CD14-positive monocyte (primary cell): Measurements from ENCODE around the gene SLC4A3. TPM values are rescaled to one million over a fixed set of nuclear protein-coding genes. Genes with fewer than 3 reads are reported as not detected.

ENCODE experiments used
- DNase-seq, 3 donors: peaks; one replicate each; pipeline ENCODE4 v3.0.0-alpha.2; 2011 to 2022
- H2AFZ ChIP-seq: 2 replicates; pipeline ENCODE4 v1.6.0; 2012; ENCODE audit warnings: mild to moderate bottlenecking, low read depth, low read length, inconsistent platforms; ENCODE audit not compliant: insufficient read depth, poor library complexity, severe bottlenecking
- H3K27ac ChIP-seq, 2 donors: 1 replicate in 1 of 2; 2 replicates in 1 of 2; pipeline ENCODE4 v1.5.1; 2012 to 2013; ENCODE audit warnings: low read length in 2 of 2, control low read depth in 1 of 2, inconsistent platforms in 1 of 2, low read depth in 1 of 2, mild to moderate bottlenecking in 1 of 2
- H3K27me3 ChIP-seq, 2 donors: one replicate each; pipeline versions ENCODE4 v1.6.0 to v1.6.1; 2011 to 2013; ENCODE audit warnings: low read length in 2 of 2; ENCODE audit not compliant: control insufficient read depth in 2 of 2, insufficient read depth in 2 of 2
- H3K36me3 ChIP-seq, 2 donors: replicated peaks in 1 of 2; 1 replicate in 1 of 2; 2 replicates in 1 of 2; pipeline versions ENCODE4 v1.5.1 to v1.6.1; 2012 to 2013; ENCODE audit warnings: low read length in 2 of 2, control low read depth in 1 of 2, inconsistent platforms in 1 of 2, mild to moderate bottlenecking in 1 of 2; ENCODE audit not compliant: insufficient read depth in 2 of 2, control insufficient read depth in 1 of 2
- H3K4me1 ChIP-seq, 2 donors: 1 replicate in 1 of 2; 2 replicates in 1 of 2; pipeline versions ENCODE4 v1.5.1 to v1.6.1; 2012 to 2013; ENCODE audit warnings: low read length in 2 of 2, control low read depth in 1 of 2, inconsistent platforms in 1 of 2, mild to moderate bottlenecking in 1 of 2, moderate library complexity in 1 of 2; ENCODE audit not compliant: insufficient read depth in 2 of 2, control insufficient read depth in 1 of 2
- H3K4me2 ChIP-seq: replicated peaks from 2 replicates; pipeline ENCODE3; 2012; ENCODE audit warnings: low read length, moderate library complexity, mild to moderate bottlenecking; ENCODE audit not compliant: poor library complexity, severe bottlenecking; ENCODE audit errors: extremely low read depth
- H3K4me3 ChIP-seq, 3 experiments: fragments of 200-600 bp in 1 of 3; sonication (generic) in 1 of 3; replicated peaks in 1 of 3; 1 replicate in 2 of 3; 2 replicates in 1 of 3; pipeline ENCODE4 v1.5.1; 2011 to 2013; ENCODE audit warnings: low read length in 3 of 3, mild to moderate bottlenecking in 3 of 3, control low read depth in 2 of 3, low read depth in 2 of 3, inconsistent platforms in 1 of 3, moderate library complexity in 1 of 3
- H3K79me2 ChIP-seq: 2 replicates; pipeline ENCODE4 v1.6.0; 2012; ENCODE audit warnings: mild to moderate bottlenecking, control low read depth, inconsistent platforms, low read length, moderate library complexity; ENCODE audit not compliant: insufficient read depth
- H3K9ac ChIP-seq: 2 replicates; pipeline ENCODE4 v1.6.0; 2017; ENCODE audit warnings: low read length, mild to moderate bottlenecking; ENCODE audit not compliant: insufficient read depth, poor library complexity, severe bottlenecking
- H3K9me3 ChIP-seq, 2 donors: replicated peaks in 1 of 2; 1 replicate in 1 of 2; 2 replicates in 1 of 2; pipeline versions ENCODE4 v1.5.1 to v1.6.1; 2012 to 2013; ENCODE audit warnings: low read length in 2 of 2, control low read depth in 1 of 2; ENCODE audit not compliant: control insufficient read depth in 1 of 2, insufficient read depth in 1 of 2
- H4K20me1 ChIP-seq: 2 replicates; pipeline ENCODE4 v1.6.0; 2012; ENCODE audit warnings: mild to moderate bottlenecking, low read length, control low read depth, moderate library complexity; ENCODE audit not compliant: insufficient read depth
- H3K27ac Mint-ChIP-seq, 7 donors: one replicate each; pipeline ENCODE4 v1.8.0; 2020; ENCODE audit warnings: mild to moderate bottlenecking in 7 of 7, mixed read lengths in 7 of 7, moderate library complexity in 6 of 7, inconsistent platforms in 2 of 7
- H3K27me3 Mint-ChIP-seq, 3 donors: one replicate each; pipeline ENCODE4 v1.8.0; 2021 to 2022; ENCODE audit warnings: low read depth in 3 of 3, mild to moderate bottlenecking in 3 of 3, mixed read lengths in 3 of 3, moderate library complexity in 3 of 3, inconsistent platforms in 1 of 3
- H3K36me3 Mint-ChIP-seq, 2 donors: one replicate each; pipeline ENCODE4 v1.8.0; 2020; ENCODE audit warnings: mixed read lengths in 2 of 2, inconsistent platforms in 1 of 2, mild to moderate bottlenecking in 1 of 2
- H3K4me1 Mint-ChIP-seq: one replicate; pipeline ENCODE4 v1.8.0; 2020; ENCODE audit warnings: mild to moderate bottlenecking, mixed read lengths
- H3K4me3 Mint-ChIP-seq, 2 donors: one replicate each; pipeline ENCODE4 v1.8.0; 2020; ENCODE audit warnings: mild to moderate bottlenecking in 2 of 2, mixed read lengths in 2 of 2, moderate library complexity in 1 of 2
- H3K9me3 Mint-ChIP-seq, 7 donors: one replicate each; pipeline ENCODE4 v1.8.0; 2020 to 2022; ENCODE audit warnings: mixed read lengths in 7 of 7, mild to moderate bottlenecking in 6 of 7, moderate library complexity in 6 of 7, inconsistent platforms in 2 of 7
- CTCF ChIP-seq: fragments of 200-600 bp; IDR thresholded peaks from one replicate; pipeline ENCODE4 v1.8.0; 2022; ENCODE audit warnings: antibody characterized with exemption, mild to moderate bottlenecking
- WGBS: methylation state at CpG from one replicate; pipeline ENCODE4 v1.1.5; 2013; ENCODE audit warnings: missing lambda C conversion rate; ENCODE audit not compliant: insufficient coverage; 5-methylcytosine and 5-hydroxymethylcytosine counted together
- intact Hi-C, 2 donors: fragments of 100-400 bp; cut with micrococcal nuclease; formaldehyde crosslinking; loops; one replicate each; pipeline versions ENCODE4 v1.15.0 to v1.15.1; 2023
- polyA plus RNA-seq, 3 donors: library from polyadenylated mRNA; depleted of rRNA in 1 of 3; unstranded in 2 of 3; stranded (reverse) in 1 of 3; fragments of 300-500 nt in 2 of 3; fragments of >200 nt in 1 of 3; fragmentation: Illumina TruSeq in 2 of 3; gene quantifications; 1 replicate in 2 of 3; 2 replicates in 1 of 3; pipeline ENCODE4 v1.2.3, GENCODE V29; 2012 to 2021

SLC4A3 gene
- polyA plus RNA-seq, 3 donors: 0.31 TPM; not detected in 2

- no peak for TF ChIP-seq CTCF
- H3K36me3 Mint-ChIP-seq: no peaks in the 10 kb centered on the region
- H3K27me3 ChIP-seq: peaks cover 17 to 41% of the 10 kb centered on the region in 2 donors
Measured at GRCh38 chr2:219626540-219626939, 890 bp upstream of the SLC4A3 start.

GRCh38 chr2:219628235-219628985 lies 980 bp downstream of the SLC4A3 start:
- Mint-ChIP-seq H3K4me3 (peak overlapping the region; percentile 37 to 57), H3K9me3 (peaks cover 0 to 13% (median 3%) of the 10 kb centered on the region in 7 donors), H3K27me3 (peaks cover 26 to 47% (median 45%) of the 10 kb centered on the region in 3 donors), H3K27ac (no peak overlapping the region), H3K4me1 (peaks cover 11% of the 10 kb centered on the region), H3K36me3 (no peaks in the 10 kb centered on the region)
- Histone ChIP-seq H3K79me2 (no peaks in the 10 kb centered on the region), H3K36me3 (no peaks in the 10 kb centered on the region), H4K20me1 (no peaks in the 10 kb centered on the region), H3K27ac (no peak overlapping the region), H3K9ac (no peak overlapping the region), H3K4me1 (peaks cover 14 to 19% of the 10 kb centered on the region in 2 donors), H3K4me3 (peak overlapping the region in 1 of 3 experiments; percentile 49), H3K4me2 (peak overlapping the region; percentile 70), H3K9me3 (peaks cover 4% of the 10 kb centered on the region in 2 donors), H2AFZ (peak overlapping the region; percentile 63), H3K27me3 (peaks cover 17 to 38% of the 10 kb centered on the region in 2 donors)
- WGBS: 86% methylated on average over 20 of the region's 26 CpGs
- DNase-seq: no peak
- TF ChIP-seq CTCF: no peak
- intact Hi-C loops: no loop called here

More at GRCh38 chr2:219626540-219626939, 890 bp upstream of the SLC4A3 start:
- no peak for DNase-seq
- 96% methylated on average over 7 of the region's 8 CpGs for WGBS
- Histone ChIP-seq H3K27ac (no peak overlapping the region), H3K4me1 (peaks cover 14 to 19% of the 10 kb centered on the region in 2 donors), H4K20me1 (no peaks in the 10 kb centered on the region), H3K4me2 (no peak overlapping the region), H3K4me3 (no peak overlapping the region), H3K79me2 (no peaks in the 10 kb centered on the region), H2AFZ (no peak overlapping the region), H3K36me3 (no peaks in the 10 kb centered on the region), H3K9me3 (peaks cover 4% of the 10 kb centered on the region in 2 donors), H3K9ac (no peak overlapping the region)
- H3K4me1 Mint-ChIP-seq: peaks cover 14% of the 10 kb centered on the region
- peaks cover 0 to 13% (median 3%) of the 10 kb centered on the region in 7 donors for H3K9me3 Mint-ChIP-seq
- intact Hi-C loops: no loop called here
- H3K27me3 Mint-ChIP-seq: peaks cover 31 to 51% (median 51%) of the 10 kb centered on the region in 3 donors
- H3K27ac Mint-ChIP-seq: peak overlapping the region in 1 of 7 donors; percentile 18
- peak overlapping the region in 1 of 2 donors; percentile 85 for H3K4me3 Mint-ChIP-seq
